HG03520 (cell line): ENCODE results near the gene UNC45A.
"Not testable (repeated sequence)": the region's sequence is repeated elsewhere in the genome, so short reads cannot be mapped to it uniquely, and the experiment has no call there.

ENCODE experiments used
- ATAC-seq: cut with Tn5 transposase; IDR thresholded peaks from one replicate; pipeline ENCODE4 v1.9.1; 2021; ENCODE audit warnings: mild to moderate bottlenecking, moderate library complexity; ENCODE audit not compliant: unreplicated experiment

The UNC45A gene

GRCh38 chr15:90903733-90904536 is 31.1 kb upstream of the UNC45A start:
- no peak for ATAC-seq

- no peak for ATAC-seq
Measured at GRCh38 chr15:90904746-90905145, 30.3 kb upstream of the UNC45A start.

DNA sequence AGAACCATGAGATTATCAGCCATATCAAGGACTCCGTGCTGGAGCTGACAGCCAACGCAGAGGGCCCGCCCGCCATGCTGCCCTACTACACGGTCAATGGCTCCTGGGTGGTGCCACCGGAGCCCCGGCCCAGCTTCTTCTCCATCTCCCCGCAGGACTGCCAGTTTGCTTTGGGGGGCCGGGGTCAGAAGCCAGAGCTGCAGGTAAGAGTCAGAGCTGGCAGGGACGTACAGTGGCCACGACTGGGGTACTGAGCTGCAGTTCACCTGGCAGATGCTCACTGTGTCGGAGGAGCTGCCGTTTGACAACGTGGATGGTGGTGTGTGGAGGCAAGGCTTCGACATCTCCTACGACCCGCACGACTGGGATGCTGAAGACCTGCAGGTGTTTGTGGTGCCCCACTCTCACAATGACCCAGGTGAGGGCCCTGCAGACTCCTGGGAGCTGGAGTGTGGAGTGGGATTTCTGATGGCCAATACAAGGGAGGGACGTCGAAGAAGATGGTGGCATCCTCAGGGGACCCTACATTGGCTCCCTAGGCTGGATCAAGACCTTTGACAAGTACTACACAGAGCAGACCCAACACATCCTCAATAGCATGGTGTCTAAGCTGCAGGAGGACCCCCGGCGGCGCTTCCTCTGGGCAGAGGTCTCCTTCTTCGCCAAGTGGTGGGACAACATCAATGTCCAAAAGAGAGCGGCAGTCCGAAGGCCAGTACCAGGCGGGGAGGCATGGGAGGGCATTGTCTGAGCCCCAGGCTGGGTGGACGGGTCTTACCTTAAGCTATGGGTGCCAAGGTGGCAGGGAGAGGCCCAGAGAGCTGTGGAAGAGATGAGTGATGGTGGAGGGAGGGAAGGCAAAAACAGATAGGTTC is 29.5 kb upstream of the UNC45A start:
- no peak for ATAC-seq

DNA sequence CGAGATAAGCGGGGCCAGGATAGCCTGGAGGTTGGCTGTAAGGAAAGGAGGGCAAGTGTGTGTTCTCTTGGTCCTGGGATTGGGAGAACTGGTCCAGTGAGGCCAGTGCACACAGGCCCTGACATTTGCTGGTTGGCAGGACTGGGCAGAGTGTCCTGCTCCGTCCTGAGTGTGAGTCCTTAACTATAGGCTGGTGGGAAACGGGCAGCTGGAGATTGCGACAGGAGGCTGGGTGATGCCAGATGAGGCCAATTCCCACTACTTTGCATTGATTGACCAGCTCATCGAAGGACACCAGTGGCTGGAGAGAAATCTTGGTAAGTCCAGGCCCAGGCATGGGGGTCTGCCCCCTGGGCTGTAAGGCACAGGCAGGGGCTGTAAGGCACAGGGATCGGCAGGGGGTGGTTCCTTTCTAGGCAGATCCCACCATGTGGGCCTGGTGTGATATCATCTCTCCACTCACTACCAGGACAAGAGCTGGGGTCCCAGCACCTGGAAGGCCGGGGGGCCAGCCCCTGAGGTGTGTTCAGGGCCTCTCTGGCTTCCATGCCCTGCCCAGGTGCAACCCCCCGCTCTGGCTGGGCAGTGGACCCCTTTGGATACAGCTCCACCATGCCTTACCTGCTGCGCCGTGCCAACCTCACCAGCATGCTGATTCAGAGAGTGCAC is 28.8 kb upstream of the UNC45A start:
- ATAC-seq = no peak

DNA sequence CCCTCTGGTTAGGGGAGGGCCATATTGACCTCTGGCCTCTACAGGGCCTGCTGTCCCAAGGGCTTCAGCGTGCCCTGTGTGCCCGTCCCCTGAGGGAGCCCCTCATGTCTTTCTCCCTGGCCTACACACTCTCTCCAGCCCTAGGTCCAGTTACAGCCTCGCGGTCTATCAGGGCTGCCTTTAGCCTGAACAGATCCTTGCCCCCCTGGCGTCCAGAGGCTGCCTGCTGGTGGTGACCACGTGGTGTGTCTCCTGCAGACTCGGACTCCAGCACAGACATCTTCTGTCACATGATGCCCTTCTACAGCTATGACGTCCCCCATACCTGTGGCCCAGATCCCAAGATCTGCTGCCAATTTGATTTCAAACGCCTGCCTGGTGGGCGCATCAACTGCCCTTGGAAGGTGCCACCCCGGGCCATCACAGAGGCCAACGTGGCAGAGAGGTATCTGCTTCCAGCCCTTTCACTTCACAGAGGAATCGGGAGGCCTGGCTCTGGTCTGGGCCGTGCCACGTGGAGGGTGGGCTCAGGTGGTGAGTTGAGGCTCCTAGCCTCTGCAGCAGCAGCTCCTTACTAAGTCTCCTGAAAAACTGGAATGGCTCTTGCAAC is 27.9 kb upstream of the UNC45A start:
- ATAC-seq = no peak

- no peak for ATAC-seq
Measured at GRCh38 chr15:90907838-90908507, 27.1 kb upstream of the UNC45A start.

DNA sequence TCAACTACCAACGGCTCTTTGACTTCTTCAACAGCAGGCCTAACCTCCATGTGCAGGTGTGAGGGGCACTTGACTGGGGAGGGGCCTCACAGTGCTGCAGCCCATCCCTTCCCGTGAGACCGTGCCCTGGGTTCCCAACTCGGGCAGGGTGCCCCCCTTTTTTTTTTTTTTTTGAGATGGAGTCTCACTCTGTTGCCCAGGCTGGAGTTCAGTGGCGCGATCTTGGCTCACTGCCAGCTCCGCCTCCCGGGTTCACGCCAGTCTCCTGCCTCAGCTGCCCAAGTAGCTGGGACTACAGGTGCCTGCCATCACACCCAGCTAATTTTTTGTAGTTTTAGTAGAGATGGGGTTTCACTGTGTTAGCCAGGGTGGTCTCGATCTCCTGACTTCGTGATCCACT is 25.6 kb upstream of the UNC45A start:
- not testable (repeated sequence) for ATAC-seq

GRCh38 chr15:90909976-90910375 is 25.1 kb upstream of the UNC45A start:
- no peak for ATAC-seq

DNA sequence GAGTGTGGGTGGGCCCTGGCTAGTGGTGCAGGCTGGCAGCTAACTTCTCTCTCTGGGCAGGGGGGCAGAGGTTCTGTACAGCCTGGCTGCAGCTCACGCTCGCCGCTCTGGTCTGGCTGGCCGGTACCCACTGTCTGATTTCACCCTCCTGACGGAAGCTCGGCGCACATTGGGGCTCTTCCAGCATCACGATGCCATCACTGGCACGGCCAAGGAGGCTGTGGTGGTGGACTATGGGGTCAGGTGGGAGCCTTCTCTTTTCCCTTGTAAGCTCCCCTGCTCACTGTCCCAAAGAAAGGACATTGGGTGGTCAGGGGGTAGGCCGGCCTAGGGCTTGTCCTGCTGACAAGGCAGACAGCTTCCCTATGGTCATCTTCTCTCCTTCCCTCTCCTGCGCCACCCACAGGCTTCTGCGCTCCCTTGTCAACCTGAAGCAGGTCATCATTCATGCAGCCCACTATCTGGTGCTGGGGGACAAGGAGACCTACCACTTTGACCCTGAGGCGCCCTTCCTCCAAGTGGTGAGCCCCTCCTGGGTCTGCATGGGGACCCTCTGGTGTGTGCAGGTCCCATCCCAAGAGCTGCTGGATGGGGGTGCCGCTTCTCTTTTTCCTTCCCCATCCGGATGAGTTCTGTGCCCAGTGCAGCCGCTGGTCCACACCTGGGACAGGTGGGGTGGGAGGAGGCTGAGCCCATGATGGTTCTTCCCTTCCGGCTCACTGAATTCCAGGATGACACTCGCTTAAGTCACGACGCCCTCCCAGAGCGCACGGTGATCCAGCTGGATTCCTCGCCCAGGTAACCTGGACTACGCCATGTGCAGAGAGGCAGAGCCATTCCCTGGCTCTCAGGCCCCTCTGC is 24.4 kb upstream of the UNC45A start:
- no peak for ATAC-seq

GRCh38 chr15:90911302-90911623 is 23.8 kb upstream of the UNC45A start:
- ATAC-seq = no peak

GRCh38 chr15:90911906-90912769 is 22.9 kb upstream of the UNC45A start:
- no peak for ATAC-seq

GRCh38 chr15:90912770-90913075 is 22.4 kb upstream of the UNC45A start:
- no peak for ATAC-seq

DNA sequence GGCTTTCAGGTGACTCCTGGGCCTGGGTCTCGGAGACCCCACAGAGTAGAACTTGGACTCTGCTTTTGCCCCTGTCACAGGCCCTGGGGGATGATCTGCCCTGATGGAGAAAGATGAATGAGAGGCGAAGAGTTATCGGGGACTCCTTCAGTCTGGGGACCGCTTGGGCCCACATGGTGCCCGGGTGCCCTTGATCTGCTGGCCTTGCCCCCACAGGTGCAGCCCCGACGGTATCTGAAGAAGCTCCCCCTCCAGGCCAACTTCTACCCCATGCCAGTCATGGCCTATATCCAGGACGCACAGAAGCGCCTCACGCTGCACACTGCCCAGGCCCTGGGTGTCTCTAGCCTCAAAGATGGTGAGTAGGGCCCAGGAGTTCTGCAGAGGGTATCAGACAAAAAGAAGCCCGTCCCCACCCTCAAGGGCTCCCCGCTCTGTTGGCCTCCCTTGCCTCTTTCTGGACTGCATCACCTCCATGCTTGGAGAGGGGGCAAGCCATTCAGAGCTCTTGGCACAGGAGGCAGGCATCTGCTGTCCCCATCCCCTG is 21.6 kb upstream of the UNC45A start:
- no peak for ATAC-seq

GRCh38 chr15:90914305-90915080 is 20.6 kb upstream of the UNC45A start:
- no peak for ATAC-seq

DNA sequence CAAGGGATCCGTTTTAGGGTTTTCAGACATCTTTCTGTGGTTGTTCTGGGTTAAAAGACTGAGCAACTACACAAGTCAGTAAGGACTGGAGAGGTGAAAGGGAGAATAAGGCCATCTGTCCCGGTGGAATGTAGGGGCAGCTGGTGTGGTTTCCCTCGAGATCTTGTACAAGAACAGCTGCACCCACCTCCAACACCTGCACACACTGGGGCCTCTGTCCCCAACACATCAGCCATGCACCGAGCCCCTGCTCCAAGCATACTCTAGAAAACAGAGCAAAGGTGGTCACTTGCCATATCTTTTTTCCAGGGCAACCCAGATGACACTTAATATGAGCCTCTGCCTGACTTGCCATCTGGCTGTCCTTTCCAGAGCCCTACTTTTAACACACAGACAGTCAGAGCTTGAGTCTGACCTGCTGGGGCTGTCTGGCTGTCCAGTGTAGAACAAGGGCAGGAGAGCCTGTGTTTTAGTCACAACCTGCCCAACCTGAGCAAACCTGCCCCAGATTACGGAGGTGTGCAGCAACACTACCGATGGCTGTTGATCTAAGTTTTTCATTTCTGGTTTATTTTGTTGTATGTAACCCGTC is 19.8 kb upstream of the UNC45A start:
- ATAC-seq = no peak

DNA sequence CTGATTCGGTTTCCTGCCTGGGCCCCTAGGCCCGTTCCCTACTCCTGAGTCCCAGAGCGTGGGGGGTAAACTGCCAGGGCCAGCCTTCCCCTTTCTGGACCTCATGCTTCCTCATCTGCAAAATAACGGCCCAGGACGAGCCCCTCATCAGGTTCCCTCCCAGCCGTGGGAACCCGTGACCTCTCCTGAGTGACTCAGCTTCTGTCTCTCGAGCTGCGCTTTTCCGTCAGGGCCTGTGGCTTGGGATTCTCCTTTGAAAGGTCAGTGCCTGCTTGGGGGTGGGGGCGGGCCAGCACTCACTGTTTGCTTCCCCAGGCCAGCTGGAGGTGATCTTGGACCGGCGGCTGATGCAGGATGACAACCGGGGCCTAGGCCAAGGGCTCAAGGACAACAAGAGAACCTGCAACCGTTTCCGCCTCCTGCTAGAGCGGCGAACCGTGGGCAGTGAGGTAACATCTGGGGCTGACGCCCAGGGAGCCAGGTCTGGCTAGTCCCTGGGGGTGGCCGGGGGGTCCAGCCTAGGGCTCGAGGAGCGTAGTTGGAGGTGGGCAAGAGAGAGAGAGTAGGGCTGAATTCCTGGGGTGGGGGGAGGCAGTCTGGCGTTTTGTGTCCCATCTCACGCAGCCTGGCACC is 19.2 kb upstream of the UNC45A start:
- ATAC-seq = no peak

DNA sequence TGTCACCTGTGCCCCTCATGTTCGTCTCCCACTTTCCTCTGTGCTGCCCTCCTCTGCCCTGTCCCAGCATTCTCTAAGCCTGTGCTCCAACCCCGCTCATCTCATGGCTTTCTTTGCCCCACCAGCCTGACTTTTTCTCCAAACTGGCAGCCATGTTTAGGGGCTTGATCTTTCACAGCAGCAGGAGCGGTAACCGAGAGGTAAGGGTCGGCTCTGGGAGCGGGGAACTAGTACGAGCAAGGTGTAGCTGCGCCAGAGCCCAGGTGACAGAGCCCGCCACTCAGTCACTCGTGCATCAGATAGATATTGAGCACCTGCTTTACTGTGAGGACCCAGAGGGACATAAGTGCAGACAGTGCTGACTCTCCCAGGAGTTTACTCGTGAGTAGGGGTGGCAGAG is 18.6 kb upstream of the UNC45A start:
- ATAC-seq = no peak
